OCI-LY7 (cell line): ENCODE data around the gene HOXC6.

Experiments
- EZH2phosphoT487 ChIP-seq: fragments of 200-600 bp; sonication (generic); IDR thresholded peaks from 2 replicates; pipeline ENCODE4 v1.6.1; 2018; ENCODE audit warnings: low read depth, borderline replicate concordance, mild to moderate bottlenecking, mixed run types, antibody characterized with exemption, low read length, moderate library complexity, mixed read lengths
- TF ChIP-seq, protein P1 (sequence below): fragments of 200-600 bp; sonication (generic); conservative IDR thresholded peaks from 2 replicates; pipeline ENCODE4 v1.5.1; 2014; ENCODE audit warnings: mild to moderate bottlenecking, antibody characterized with exemption, low read length, moderate library complexity, mixed read lengths

GRCh38 chr12:54003625-54004024 is 24.6 kb upstream of the HOXC6 start:
- TF ChIP-seq, protein P1, sequence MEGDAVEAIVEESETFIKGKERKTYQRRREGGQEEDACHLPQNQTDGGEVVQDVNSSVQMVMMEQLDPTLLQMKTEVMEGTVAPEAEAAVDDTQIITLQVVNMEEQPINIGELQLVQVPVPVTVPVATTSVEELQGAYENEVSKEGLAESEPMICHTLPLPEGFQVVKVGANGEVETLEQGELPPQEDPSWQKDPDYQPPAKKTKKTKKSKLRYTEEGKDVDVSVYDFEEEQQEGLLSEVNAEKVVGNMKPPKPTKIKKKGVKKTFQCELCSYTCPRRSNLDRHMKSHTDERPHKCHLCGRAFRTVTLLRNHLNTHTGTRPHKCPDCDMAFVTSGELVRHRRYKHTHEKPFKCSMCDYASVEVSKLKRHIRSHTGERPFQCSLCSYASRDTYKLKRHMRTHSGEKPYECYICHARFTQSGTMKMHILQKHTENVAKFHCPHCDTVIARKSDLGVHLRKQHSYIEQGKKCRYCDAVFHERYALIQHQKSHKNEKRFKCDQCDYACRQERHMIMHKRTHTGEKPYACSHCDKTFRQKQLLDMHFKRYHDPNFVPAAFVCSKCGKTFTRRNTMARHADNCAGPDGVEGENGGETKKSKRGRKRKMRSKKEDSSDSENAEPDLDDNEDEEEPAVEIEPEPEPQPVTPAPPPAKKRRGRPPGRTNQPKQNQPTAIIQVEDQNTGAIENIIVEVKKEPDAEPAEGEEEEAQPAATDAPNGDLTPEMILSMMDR: no peak
- TF ChIP-seq EZH2phosphoT487: no peak
